ENCODE data around the gene GAB2. TPM values are rescaled to one million over a fixed set of nuclear protein-coding genes. Genes with fewer than 3 reads are reported as not detected.

GAB2 gene
- total RNA-seq, 2 donors from 2014 or later = 6.5 to 11.4 TPM

DNA sequence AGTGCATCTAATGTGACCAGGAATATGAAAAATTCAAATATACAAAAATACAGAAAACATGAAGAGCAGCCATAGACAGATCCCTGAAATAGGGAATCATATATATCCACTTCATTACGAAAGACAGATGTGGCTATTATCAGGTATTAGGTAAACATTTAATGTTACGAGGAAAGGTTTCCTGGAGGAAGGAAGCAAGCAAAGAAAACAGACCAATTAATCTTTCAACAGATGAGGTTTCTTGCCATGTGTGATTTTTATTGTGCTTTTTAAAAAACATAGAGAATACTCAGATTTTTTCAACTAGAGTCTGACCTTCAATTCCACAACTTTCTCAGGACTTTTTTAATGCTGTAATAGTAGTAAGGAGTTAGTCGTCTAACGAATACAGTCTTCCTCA is 24.3 kb upstream of the GAB2 start:
- Mint-ChIP-seq H3K27ac (no peak overlapping the region), H3K36me3 (ENCODE audit: low read depth) (peaks cover 39% of the 10 kb centered on the region), H3K4me3 (no peak overlapping the region), H3K9me3 (no peaks in the 10 kb centered on the region), H3K27me3 (no peaks in the 10 kb centered on the region), H3K4me1 (no peaks in the 10 kb centered on the region)
- no peak for ATAC-seq (replicated peaks)

DNA sequence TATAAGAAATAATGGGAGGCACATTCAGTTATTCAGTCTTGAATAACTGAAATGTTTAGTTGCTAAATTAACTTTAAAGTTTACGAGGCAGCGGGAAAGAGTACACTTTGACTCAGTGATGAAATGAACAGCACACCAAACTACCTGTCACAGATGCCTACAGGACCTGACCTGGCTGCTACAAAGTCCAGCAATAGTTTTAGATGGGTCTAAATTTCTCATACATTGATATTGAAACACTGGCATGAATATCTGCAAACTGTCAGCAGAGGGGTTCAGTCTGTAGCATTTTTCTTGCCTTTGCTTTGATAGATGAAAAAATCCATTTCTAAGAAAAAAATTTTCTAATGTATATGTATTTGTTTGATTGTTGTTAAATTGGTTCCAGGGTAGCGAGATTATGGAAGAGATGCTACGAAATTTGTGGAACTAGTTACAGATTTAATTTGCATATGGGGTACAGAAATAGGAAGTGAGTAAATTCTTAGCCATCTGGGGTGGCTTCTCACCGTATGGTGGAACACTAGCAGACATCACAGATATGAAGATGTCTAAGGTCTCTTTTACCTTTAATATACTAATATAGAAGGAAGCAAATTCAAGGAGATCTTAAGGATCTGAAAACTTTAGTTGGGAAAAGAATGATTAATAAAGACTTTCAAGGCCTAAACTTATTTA is 20.8 kb upstream of the GAB2 start:
- H3K27ac Mint-ChIP-seq = no peak overlapping the region
- H3K27me3 Mint-ChIP-seq = no peaks in the 10 kb centered on the region
- no peaks in the 10 kb centered on the region for H3K9me3 Mint-ChIP-seq
- H3K4me3 Mint-ChIP-seq = no peak overlapping the region
- ATAC-seq (replicated peaks) = no peak
- peaks cover 43% of the 10 kb centered on the region for H3K36me3 Mint-ChIP-seq (ENCODE audit: low read depth)
- H3K4me1 Mint-ChIP-seq = no peaks in the 10 kb centered on the region

DNA sequence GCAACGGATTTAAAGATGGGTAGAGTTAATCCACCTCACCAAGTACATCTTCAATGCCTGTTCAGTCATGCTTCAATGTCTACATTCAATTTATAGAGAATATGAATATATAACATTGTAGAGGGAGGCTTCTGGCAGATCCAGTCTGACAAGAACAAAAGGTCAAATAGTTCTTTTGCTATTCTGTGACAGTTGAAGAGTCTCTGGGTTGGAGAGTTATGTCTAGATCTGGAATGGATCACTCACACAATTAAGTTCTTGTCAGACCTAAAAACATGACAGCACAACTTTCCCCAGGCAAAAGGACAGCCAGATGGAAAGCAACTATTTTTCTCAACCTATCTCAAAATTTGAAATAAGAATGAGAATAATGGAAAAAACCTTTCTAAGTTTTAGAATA is 15.3 kb upstream of the GAB2 start:
- ATAC-seq (replicated peaks) = no peak
- no peaks in the 10 kb centered on the region for H3K27me3 Mint-ChIP-seq
- H3K4me3 Mint-ChIP-seq = no peak overlapping the region
- H3K36me3 Mint-ChIP-seq (ENCODE audit: low read depth) = peaks cover 14% of the 10 kb centered on the region
- peaks cover 6% of the 10 kb centered on the region for H3K4me1 Mint-ChIP-seq
- no peaks in the 10 kb centered on the region for H3K9me3 Mint-ChIP-seq
- H3K27ac Mint-ChIP-seq = no peak overlapping the region

DNA sequence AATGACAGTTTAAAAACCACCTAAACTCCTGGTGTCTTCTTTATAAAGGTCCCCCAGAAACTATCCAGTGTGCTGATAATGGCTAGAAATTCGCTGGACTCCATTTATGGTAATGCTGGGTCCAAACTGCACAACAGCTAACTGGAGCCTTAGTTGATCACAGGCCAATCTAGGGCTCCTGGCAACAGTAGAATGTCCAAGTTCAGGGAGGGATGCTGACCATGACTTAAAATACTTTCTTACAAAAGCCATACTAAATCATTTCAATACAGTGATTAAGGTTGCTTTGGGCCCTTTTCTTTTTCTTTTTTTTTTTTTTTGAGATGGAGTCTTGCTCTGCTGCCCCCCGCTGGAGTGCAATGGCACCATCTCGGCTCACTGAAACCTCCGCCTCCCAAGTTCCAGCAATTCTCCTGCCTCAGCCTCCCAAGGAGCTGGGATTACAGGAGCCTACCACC is 14.5 kb upstream of the GAB2 start:
- Mint-ChIP-seq H3K27ac (no peak overlapping the region), H3K9me3 (no peaks in the 10 kb centered on the region), H3K36me3 (ENCODE audit: low read depth) (peaks cover 13% of the 10 kb centered on the region), H3K27me3 (no peaks in the 10 kb centered on the region), H3K4me1 (peaks cover 14% of the 10 kb centered on the region), H3K4me3 (no peak overlapping the region)
- ATAC-seq (replicated peaks) = no peak

DNA sequence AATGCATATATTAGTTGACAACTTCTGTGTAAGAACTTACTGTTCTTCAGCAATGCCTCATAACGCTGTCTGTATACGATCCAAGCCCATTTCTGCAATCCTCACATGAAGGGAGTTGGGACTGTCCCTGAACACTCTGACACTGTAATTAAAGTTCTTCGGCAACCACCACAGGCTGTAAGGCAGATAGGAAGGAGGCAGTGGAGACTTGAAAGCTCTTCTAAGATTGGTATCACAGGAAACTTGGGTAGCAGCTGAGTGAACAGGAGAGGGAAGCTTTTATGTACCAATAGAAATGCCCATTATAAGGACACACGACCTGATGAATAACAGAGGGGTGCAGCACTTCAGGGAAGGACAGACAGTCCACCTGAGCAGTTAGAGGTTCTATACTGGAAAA is 12.0 kb upstream of the GAB2 start:
- Mint-ChIP-seq H3K27me3 (no peaks in the 10 kb centered on the region), H3K4me1 (peaks cover 22% of the 10 kb centered on the region), H3K27ac (no peak overlapping the region), H3K36me3 (ENCODE audit: low read depth) (peaks cover 5% of the 10 kb centered on the region), H3K9me3 (no peaks in the 10 kb centered on the region), H3K4me3 (no peak overlapping the region)
- ATAC-seq (replicated peaks) = no peak

DNA sequence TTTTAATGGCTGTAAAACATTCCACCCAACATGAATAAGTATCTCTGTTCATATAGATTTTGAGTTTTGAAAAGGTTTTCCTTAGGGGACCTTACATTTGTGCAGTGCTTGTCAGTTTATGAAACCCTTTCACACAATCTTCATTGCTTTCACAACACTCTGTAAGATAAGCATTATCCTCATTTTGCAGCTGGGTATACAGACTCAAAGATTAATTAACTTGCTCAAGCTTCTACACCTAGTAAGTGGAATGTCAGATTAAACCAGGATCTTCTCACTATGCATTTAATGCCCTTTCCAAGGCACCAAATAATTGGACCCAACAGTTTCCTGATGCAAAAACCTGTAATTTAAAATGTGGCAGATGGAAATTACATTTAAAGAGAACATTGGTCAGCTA is 11.6 kb upstream of the GAB2 start:
- Mint-ChIP-seq H3K9me3 (no peaks in the 10 kb centered on the region), H3K4me3 (no peak overlapping the region), H3K27me3 (no peaks in the 10 kb centered on the region), H3K4me1 (peaks cover 24% of the 10 kb centered on the region), H3K27ac (no peak overlapping the region), H3K36me3 (ENCODE audit: low read depth) (peaks cover 5% of the 10 kb centered on the region)
- ATAC-seq (replicated peaks) = no peak

DNA sequence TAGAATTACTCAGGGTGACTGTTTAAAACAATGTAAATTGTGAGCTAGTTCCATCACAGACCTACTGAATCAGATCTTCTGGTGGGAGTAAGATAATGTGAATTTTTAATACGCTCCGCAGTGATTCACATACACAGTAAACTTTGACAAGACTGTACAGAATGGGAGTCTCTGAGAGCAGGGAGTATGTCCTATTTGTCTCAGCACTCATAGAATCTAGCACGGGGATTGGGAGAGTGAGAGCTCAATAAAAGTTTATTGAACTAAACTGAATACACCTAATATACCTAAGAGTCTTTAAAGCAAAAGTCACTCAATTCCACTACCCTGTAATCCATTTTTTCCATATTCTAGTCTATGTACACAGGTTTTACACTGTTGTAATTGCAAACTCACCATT is 11.2 kb upstream of the GAB2 start:
- H3K36me3 Mint-ChIP-seq (ENCODE audit: low read depth) = peaks cover 5% of the 10 kb centered on the region
- ATAC-seq (replicated peaks) = no peak
- peaks cover 24% of the 10 kb centered on the region for H3K4me1 Mint-ChIP-seq
- peak overlapping the region; percentile 68 for H3K4me3 Mint-ChIP-seq
- H3K27ac Mint-ChIP-seq = peak overlapping the region; percentile 65
- H3K27me3 Mint-ChIP-seq = no peaks in the 10 kb centered on the region
- no peaks in the 10 kb centered on the region for H3K9me3 Mint-ChIP-seq

DNA sequence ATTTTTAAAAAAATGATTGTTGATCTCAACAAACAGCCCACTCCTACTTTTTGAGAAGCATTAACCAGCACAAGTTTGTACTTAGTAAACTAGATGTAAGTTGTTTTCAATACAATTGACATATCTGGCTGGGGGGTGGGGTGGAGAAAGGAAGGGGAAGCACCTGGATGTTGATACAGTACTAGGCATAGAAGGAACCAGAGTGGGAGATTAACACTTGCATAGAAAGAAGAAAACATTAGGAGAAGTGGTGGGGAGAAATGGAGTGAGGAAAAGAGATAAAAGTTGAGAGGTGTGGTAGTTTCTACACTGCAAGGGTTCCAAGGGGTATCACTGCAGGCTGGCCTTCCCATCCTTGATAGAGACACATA is 10.6 kb upstream of the GAB2 start:
- Mint-ChIP-seq H3K27ac (peak overlapping the region; percentile 65), H3K36me3 (ENCODE audit: low read depth) (peaks cover 5% of the 10 kb centered on the region), H3K4me3 (peak overlapping the region; percentile 68), H3K27me3 (no peaks in the 10 kb centered on the region), H3K9me3 (no peaks in the 10 kb centered on the region), H3K4me1 (peaks cover 24% of the 10 kb centered on the region)
- ATAC-seq (replicated peaks) = peak; percentile 23

DNA sequence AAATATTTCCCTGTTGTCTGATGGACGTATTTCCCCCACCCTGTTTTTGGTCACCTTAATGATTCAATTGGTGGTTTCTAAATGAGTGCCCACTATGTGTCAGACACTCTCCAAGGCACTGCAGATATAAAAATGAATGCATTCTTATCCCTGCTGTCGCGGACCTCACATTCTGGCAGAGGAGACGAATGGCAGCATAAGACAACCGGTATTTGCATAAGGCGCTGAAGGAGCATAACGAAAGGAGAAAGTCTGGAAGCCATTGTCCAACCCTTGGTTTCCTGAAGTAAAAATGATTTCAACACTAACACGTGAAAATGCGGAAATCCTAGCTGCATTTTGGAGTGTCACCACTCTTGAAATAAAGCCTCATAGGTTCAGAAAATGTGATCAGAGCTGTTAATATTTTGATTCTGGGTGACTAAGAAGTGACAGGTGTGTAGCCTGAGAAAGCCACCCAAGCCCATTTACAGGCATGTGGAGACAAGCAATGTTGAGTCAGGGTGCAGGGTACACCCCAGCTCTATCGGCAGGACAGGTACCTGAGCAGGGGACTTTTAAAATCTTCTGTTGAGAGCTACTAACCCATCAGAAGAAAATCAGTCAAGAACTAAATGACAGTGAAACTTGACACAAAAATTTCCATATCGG is 10.1 kb upstream of the GAB2 start:
- H3K9me3 Mint-ChIP-seq = no peaks in the 10 kb centered on the region
- H3K27ac Mint-ChIP-seq = peak overlapping the region; percentile 65
- H3K4me1 Mint-ChIP-seq = peaks cover 24% of the 10 kb centered on the region
- ATAC-seq (replicated peaks) = peak; percentile 83
- H3K4me3 Mint-ChIP-seq = peak overlapping the region; percentile 68
- no peaks in the 10 kb centered on the region for H3K27me3 Mint-ChIP-seq
- peaks cover 5% of the 10 kb centered on the region for H3K36me3 Mint-ChIP-seq (ENCODE audit: low read depth)

DNA sequence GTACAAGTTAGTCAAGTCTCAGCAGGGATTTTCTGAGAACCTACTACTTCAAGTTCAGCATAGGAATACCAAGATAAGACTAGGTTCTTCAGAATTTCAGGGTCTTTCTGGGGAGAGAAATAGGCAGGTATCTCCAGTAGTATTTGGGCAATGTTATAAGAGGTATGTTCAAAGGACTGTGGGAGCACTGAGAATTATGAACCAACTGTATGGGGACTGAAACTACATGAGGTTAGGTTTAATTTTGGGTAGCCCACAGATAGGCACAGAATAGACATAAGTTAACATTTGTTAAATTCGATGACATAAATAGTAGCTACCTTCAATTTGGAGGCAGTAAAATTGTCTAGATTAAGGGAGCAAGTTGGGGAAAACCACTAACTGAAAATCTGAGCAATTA is 9.2 kb upstream of the GAB2 start:
- H3K9me3 Mint-ChIP-seq = no peaks in the 10 kb centered on the region
- peak; percentile 44 for ATAC-seq (replicated peaks)
- peaks cover 5% of the 10 kb centered on the region for H3K36me3 Mint-ChIP-seq (ENCODE audit: low read depth)
- peak overlapping the region; percentile 65 for H3K27ac Mint-ChIP-seq
- no peaks in the 10 kb centered on the region for H3K27me3 Mint-ChIP-seq
- peaks cover 24% of the 10 kb centered on the region for H3K4me1 Mint-ChIP-seq
- H3K4me3 Mint-ChIP-seq = peak overlapping the region; percentile 68

DNA sequence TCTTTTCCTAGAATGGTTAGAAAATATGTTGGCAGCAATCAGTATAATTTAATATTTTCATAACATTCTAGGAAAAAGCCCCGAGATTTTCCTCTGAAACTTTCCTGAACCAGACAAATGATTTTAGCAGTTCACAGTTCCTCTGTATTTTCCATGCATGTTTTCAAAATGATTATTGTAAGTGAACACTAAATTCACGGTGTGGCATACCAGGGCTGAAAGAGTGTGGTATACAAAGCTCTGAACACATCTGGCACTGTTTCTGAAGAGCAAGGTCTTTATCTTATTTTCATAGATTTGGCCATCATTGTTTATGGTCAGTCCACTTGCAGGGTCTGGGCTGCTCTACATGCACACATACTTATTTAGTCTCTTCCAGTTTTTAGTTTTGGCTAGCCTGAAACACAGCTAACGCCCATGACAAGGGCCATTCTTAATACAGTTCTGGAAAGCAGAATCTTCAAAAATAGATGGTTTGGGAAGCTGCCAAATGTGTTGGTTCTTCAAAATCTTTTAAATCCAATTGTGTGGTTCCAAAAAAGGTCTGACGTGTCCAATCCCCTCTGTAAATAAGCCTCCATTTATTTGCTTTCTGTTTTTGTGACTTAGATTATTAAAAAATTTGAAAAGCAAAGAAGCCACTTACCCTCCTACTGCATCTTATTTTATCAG is 7.9 kb upstream of the GAB2 start:
- Mint-ChIP-seq H3K27me3 (no peaks in the 10 kb centered on the region), H3K4me3 (no peak overlapping the region), H3K27ac (no peak overlapping the region), H3K4me1 (peaks cover 29% of the 10 kb centered on the region), H3K36me3 (ENCODE audit: low read depth) (peaks cover 5% of the 10 kb centered on the region), H3K9me3 (no peaks in the 10 kb centered on the region)
- ATAC-seq (replicated peaks) = no peak

- Mint-ChIP-seq H3K27ac (peak overlapping the region; percentile 73), H3K4me1 (peaks cover 29% of the 10 kb centered on the region), H3K9me3 (no peaks in the 10 kb centered on the region), H3K27me3 (no peaks in the 10 kb centered on the region), H3K4me3 (peak overlapping the region; percentile 52), H3K36me3 (ENCODE audit: low read depth) (peaks cover 5% of the 10 kb centered on the region)
- no peak for ATAC-seq (replicated peaks)
Measured at GRCh38 chr11:78424334-78425270, 7.0 kb upstream of the GAB2 start.

DNA sequence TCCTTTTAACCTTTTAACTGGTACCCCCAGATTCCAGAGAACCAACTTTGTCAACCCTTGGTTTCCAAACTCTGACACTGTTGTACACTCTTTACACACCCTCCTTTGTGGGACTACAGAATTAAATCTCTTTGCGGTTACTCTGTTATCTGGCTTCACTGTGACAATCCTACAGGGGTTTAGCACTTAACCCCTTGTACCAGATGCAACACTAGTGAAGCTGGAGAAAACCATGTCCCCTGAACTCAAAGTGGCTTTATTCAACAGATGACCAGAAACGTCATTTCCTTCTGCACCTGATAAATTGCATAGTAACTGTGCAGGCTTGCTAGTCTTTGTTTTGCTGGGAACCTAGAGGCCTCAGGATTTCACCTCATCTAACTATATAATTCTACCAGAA is 5.6 kb upstream of the GAB2 start:
- Mint-ChIP-seq H3K4me1 (peaks cover 33% of the 10 kb centered on the region), H3K4me3 (no peak overlapping the region)

GRCh38 chr11:78420796-78421209 is 3.2 kb upstream of the GAB2 start:
- H3K27ac Mint-ChIP-seq = no peak overlapping the region
- H3K36me3 Mint-ChIP-seq (ENCODE audit: low read depth) = no peaks in the 10 kb centered on the region
- H3K9me3 Mint-ChIP-seq = no peaks in the 10 kb centered on the region
- H3K4me1 Mint-ChIP-seq = peaks cover 26% of the 10 kb centered on the region
- peak; percentile 22 for ATAC-seq (replicated peaks)
- H3K27me3 Mint-ChIP-seq = peaks cover 13% of the 10 kb centered on the region
- H3K4me3 Mint-ChIP-seq = no peak overlapping the region

More for the DNA sequence above, 5.6 kb upstream of the GAB2 start:
- Mint-ChIP-seq H3K36me3 (ENCODE audit: low read depth) (peaks cover 5% of the 10 kb centered on the region), H3K27ac (no peak overlapping the region), H3K9me3 (no peaks in the 10 kb centered on the region), H3K27me3 (peaks cover 13% of the 10 kb centered on the region)
- no peak for ATAC-seq (replicated peaks)
